Trophoblast cell (in vitro differentiated cells and primary cell): Measurements from ENCODE around the gene H2BW2.
"Not testable (repeated sequence)": the region's sequence is repeated elsewhere in the genome, so short reads cannot be mapped to it uniquely, and the experiment has no call there.

Experiments
- DNase-seq, 2 donors: peaks; one replicate each; pipeline ENCODE4 v3.0.0-alpha.2; 2016
- H2AFZ ChIP-seq: 2 replicates; pipeline ENCODE4 v1.6.1; 2013; ENCODE audit warnings: low read length, moderate library complexity, mild to moderate bottlenecking; ENCODE audit not compliant: insufficient read depth, poor library complexity
- H2AK5ac ChIP-seq: 2 replicates; pipeline ENCODE4 v1.6.1; 2013; ENCODE audit warnings: mild to moderate bottlenecking, low read length
- H2BK120ac ChIP-seq: 2 replicates; pipeline ENCODE4 v1.6.1; 2013; ENCODE audit warnings: low read length, mild to moderate bottlenecking, moderate library complexity; ENCODE audit not compliant: insufficient read depth, poor library complexity
- H2BK12ac ChIP-seq: 2 replicates; pipeline ENCODE4 v1.6.1; 2013; ENCODE audit warnings: mild to moderate bottlenecking, low read length, moderate library complexity
- H2BK5ac ChIP-seq: 2 replicates; pipeline ENCODE4 v1.6.1; 2013; ENCODE audit warnings: low read length, low read depth, moderate library complexity, mild to moderate bottlenecking; ENCODE audit not compliant: poor library complexity
- H3K14ac ChIP-seq: 2 replicates; pipeline ENCODE4 v1.6.1; 2013; ENCODE audit warnings: mild to moderate bottlenecking, low read length
- H3K18ac ChIP-seq: 2 replicates; pipeline ENCODE4 v1.6.1; 2013; ENCODE audit warnings: mild to moderate bottlenecking, low read length
- H3K23ac ChIP-seq: 2 replicates; pipeline ENCODE4 v1.6.1; 2013; ENCODE audit warnings: low read length
- H3K27ac ChIP-seq: 2 replicates; pipeline ENCODE4 v1.5.1; 2013; ENCODE audit warnings: low read depth, mild to moderate bottlenecking, inconsistent platforms, low read length, moderate library complexity
- H3K27me3 ChIP-seq: 2 replicates; pipeline ENCODE4 v1.6.1; 2013; ENCODE audit warnings: inconsistent platforms, mild to moderate bottlenecking, low read length, moderate library complexity; ENCODE audit not compliant: insufficient read depth
- H3K36me3 ChIP-seq, 2 experiments: 1 replicate in 1 of 2; 2 replicates in 1 of 2; pipeline ENCODE4 v1.6.1; 2013; ENCODE audit warnings: low read length in 2 of 2, mild to moderate bottlenecking in 2 of 2, moderate library complexity in 1 of 2; ENCODE audit not compliant: insufficient read depth in 2 of 2, control insufficient read depth in 1 of 2
- H3K4ac ChIP-seq: 2 replicates; pipeline ENCODE4 v1.6.1; 2013; ENCODE audit warnings: low read depth, mild to moderate bottlenecking, low read length, moderate library complexity
- H3K4me1 ChIP-seq, 2 experiments: 1 replicate in 1 of 2; 2 replicates in 1 of 2; pipeline ENCODE4 v1.6.1; 2013; ENCODE audit warnings: low read length in 2 of 2, mild to moderate bottlenecking in 2 of 2, moderate library complexity in 1 of 2; ENCODE audit not compliant: insufficient read depth in 2 of 2, control insufficient read depth in 1 of 2
- H3K4me2 ChIP-seq: 2 replicates; pipeline ENCODE4 v1.6.1; 2013; ENCODE audit warnings: inconsistent platforms, mild to moderate bottlenecking, low read length, moderate library complexity
- H3K4me3 ChIP-seq: 2 replicates; pipeline ENCODE4 v1.5.1; 2013; ENCODE audit warnings: mild to moderate bottlenecking, low read depth, low read length, inconsistent platforms
- H3K79me1 ChIP-seq: one replicate; pipeline ENCODE4 v1.6.1; 2013; ENCODE audit warnings: low read length
- H3K79me2 ChIP-seq: 2 replicates; pipeline ENCODE4 v1.6.1; 2013; ENCODE audit warnings: low read length, mild to moderate bottlenecking; ENCODE audit not compliant: control insufficient read depth, insufficient read depth, poor library complexity
- H3K9ac ChIP-seq: 2 replicates; pipeline ENCODE4 v1.6.1; 2013; ENCODE audit warnings: mild to moderate bottlenecking, low read length
- H3K9me3 ChIP-seq: 2 replicates; pipeline ENCODE4 v1.6.1; 2013; ENCODE audit warnings: low read depth, mild to moderate bottlenecking, control low read depth, inconsistent platforms, low read length; ENCODE audit not compliant: insufficient read depth
- H4K12ac ChIP-seq: 2 replicates; pipeline ENCODE4 v1.6.1; 2013; ENCODE audit warnings: low read depth, mild to moderate bottlenecking, low read length, moderate library complexity
- H4K8ac ChIP-seq: 2 replicates; pipeline ENCODE4 v1.6.1; 2013; ENCODE audit warnings: low read depth, mild to moderate bottlenecking, low read length, moderate library complexity
- H4K91ac ChIP-seq: one replicate; pipeline ENCODE4 v1.6.1; 2013; ENCODE audit warnings: low read depth, mild to moderate bottlenecking, low read length, moderate library complexity
- WGBS: extraction: QIAGEN DNeasy Blood & Tissue Kit; methylation state at CpG from one replicate; pipeline ENCODE4 v1.1.7; 2013; ENCODE audit warnings: missing lambda C conversion rate; ENCODE audit not compliant: insufficient read length, insufficient coverage; ENCODE audit errors: extremely low coverage; 5-methylcytosine and 5-hydroxymethylcytosine counted together

The H2BW2 gene

DNA sequence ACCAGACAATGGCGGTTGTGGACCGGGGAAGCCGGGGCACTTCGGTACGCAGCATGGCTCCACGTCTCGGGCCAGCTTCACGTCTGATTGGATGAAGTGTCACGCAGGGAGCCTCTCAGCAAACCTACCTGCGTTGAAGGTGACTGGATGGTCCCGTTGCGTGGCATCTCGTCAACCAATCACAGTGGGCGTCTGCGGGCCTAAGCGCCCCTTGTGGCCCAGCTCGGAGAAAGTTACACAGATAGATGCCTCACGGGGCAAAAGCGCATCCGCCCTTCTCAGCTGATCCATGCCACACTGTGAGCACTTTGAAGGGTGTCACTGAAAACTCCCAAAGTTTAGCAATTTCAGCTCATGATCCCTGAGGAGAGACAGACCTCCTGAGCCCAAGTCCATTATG is 26.1 kb upstream of the H2BW2 start, which contains the start of gene H2BW1:
H2BW1 (minus strand) TSS at position 103 of the 400 bp plus-strand sequence. CDS start 132 bp downstream, outside the sequence.
- Histone ChIP-seq H2AFZ (no peak within 1 kb of the TSS), H2BK5ac (no peak within 1 kb of the TSS), H3K27ac (no peak within 1 kb of the TSS), H3K14ac (no peak within 1 kb of the TSS), H2BK120ac (no peak within 1 kb of the TSS), H3K18ac (no peak within 1 kb of the TSS), H3K4ac (no peak within 1 kb of the TSS), H3K9me3 (no peaks in the 10 kb centered on the region), H3K79me2 (no peaks in the 10 kb centered on the region), H4K91ac (no peak within 1 kb of the TSS), H3K4me1 (no peaks in the 10 kb centered on the region), H2AK5ac (no peak within 1 kb of the TSS), H3K27me3 (no peaks in the 10 kb centered on the region), H3K4me3 (no peak within 1 kb of the TSS), H3K36me3 (no peaks in the 10 kb centered on the region), H4K12ac (no peak within 1 kb of the TSS), H2BK12ac (no peak within 1 kb of the TSS), H3K79me1 (no peaks in the 10 kb centered on the region), H4K8ac (no peak within 1 kb of the TSS), H3K4me2 (no peak within 1 kb of the TSS), H3K23ac (no peak within 1 kb of the TSS), H3K9ac (no peak within 1 kb of the TSS)
- DNase-seq: no peak
- no CpG with 5 or more reads among the region's 20 CpGs for WGBS

DNA sequence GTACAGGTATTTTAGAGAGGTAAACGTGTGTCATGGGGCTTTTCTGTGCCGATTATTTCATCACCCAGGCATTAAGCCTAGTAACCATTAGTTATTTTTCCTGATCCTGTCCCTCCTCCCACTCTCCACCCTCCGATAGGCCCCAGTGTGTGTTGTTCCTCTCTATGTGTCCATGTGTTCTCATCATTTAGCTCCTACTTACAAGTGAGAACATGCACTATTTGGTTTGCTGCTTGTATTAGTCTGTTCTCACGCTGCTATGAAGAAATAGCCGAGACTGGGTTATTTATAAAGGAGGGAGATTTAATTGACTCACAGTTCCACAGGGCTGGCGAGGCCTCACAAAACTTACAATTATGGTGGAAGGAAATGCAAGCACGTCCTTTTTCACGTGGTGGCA is 24.2 kb upstream of the H2BW2 start:
- H4K12ac ChIP-seq, H3K79me1 ChIP-seq, H3K36me3 ChIP-seq, H3K9me3 ChIP-seq, H2BK5ac ChIP-seq, DNase-seq, H3K23ac ChIP-seq, H3K14ac ChIP-seq, H3K4ac ChIP-seq, H4K91ac ChIP-seq, H2AFZ ChIP-seq, H3K9ac ChIP-seq, H4K8ac ChIP-seq, H3K79me2 ChIP-seq, H3K27ac ChIP-seq, H3K4me3 ChIP-seq, H3K4me2 ChIP-seq, H3K27me3 ChIP-seq, H2BK12ac ChIP-seq, H3K18ac ChIP-seq, H2BK120ac ChIP-seq, H3K4me1 ChIP-seq, H2AK5ac ChIP-seq: not testable (repeated sequence)
- no CpG with 5 or more reads among the region's 8 CpGs for whole genome bisulfite sequencing

DNA sequence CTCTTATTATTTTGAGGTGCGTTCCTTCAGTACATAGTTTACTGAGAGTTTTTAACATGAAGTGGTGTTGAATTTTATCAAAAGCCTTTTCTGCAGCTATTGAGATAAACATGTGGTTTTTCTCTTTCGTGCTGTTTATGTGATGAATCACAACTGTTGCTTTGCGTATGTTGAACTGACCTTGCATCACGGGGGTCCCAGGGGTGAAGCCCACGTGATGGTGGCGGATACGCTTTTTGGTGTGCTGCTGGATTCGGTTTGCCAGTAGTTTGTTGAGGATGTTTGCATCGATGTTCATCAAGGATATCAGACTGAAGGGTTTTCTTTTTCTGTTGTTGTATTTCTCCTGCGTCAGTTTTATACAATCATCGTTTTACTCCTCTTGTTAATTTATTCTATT is 21.6 kb upstream of the H2BW2 start:
- no peak overlapping the region for H3K23ac ChIP-seq
- H2BK120ac ChIP-seq: no peak overlapping the region
- no peak overlapping the region for H2AK5ac ChIP-seq
- no peaks in the 10 kb centered on the region for H3K79me1 ChIP-seq
- H3K9ac ChIP-seq: no peak overlapping the region
- H3K27ac ChIP-seq: no peak overlapping the region
- H3K79me2 ChIP-seq: no peaks in the 10 kb centered on the region
- no peaks in the 10 kb centered on the region for H3K9me3 ChIP-seq
- H4K91ac ChIP-seq: no peak overlapping the region
- DNase-seq: no peak
- no peak overlapping the region for H3K4me3 ChIP-seq
- H3K27me3 ChIP-seq: no peaks in the 10 kb centered on the region
- H3K18ac ChIP-seq: no peak overlapping the region
- H2AFZ ChIP-seq: no peak overlapping the region
- H3K4ac ChIP-seq: no peak overlapping the region
- no peak overlapping the region for H2BK5ac ChIP-seq
- H3K14ac ChIP-seq: no peak overlapping the region
- no peaks in the 10 kb centered on the region for H3K4me1 ChIP-seq
- H4K8ac ChIP-seq: no peak overlapping the region
- H4K12ac ChIP-seq: no peak overlapping the region
- H3K4me2 ChIP-seq: no peak overlapping the region
- H2BK12ac ChIP-seq: no peak overlapping the region
- no peaks in the 10 kb centered on the region for H3K36me3 ChIP-seq
- no CpG with 5 or more reads among the region's 11 CpGs for WGBS

DNA sequence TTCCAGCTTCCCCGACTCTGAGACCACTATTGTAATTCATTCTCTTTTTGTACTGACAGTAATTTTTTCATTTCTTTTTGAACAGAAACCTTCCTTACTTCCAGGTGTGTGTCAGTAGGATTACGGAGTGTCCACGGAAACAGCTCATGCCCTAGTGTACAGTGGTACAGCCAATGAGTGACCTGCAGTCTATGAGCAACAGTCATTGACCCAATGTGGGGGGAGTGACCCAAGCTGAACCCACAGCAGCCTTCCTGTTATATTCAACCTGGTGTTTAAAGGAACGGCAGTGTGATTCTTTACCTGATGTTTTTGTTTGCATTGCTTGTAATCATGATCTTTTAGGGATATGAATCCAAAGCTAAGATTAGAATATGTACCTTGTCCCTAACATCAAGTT is 1.2 kb downstream of the H2BW2 start:
- Histone ChIP-seq H4K8ac (no peak overlapping the region), H3K23ac (no peak overlapping the region), H3K27me3 (no peaks in the 10 kb centered on the region), H3K27ac (no peak overlapping the region), H3K36me3 (no peaks in the 10 kb centered on the region), H3K18ac (no peak overlapping the region), H3K14ac (no peak overlapping the region), H4K91ac (no peak overlapping the region), H3K4me1 (no peaks in the 10 kb centered on the region), H2AFZ (no peak overlapping the region), H3K4ac (no peak overlapping the region), H2BK5ac (no peak overlapping the region), H3K9me3 (no peaks in the 10 kb centered on the region), H3K9ac (no peak overlapping the region), H4K12ac (no peak overlapping the region), H2BK12ac (no peak overlapping the region), H3K79me2 (no peaks in the 10 kb centered on the region), H2AK5ac (no peak overlapping the region), H2BK120ac (no peak overlapping the region), H3K79me1 (no peaks in the 10 kb centered on the region), H3K4me2 (no peak overlapping the region), H3K4me3 (no peak overlapping the region)
- no peak for DNase-seq
- no CpG with 5 or more reads among the region's 4 CpGs for WGBS
